Natural killer cell (primary cell): ENCODE data around the gene GREB1L. TPM values are rescaled to one million over a fixed set of nuclear protein-coding genes. Genes with fewer than 3 reads are reported as not detected.

ENCODE experiments used
- ATAC-seq, 3 donors: fragments of 150-1000 bp in 2 of 3; fragments of 200-7000 bp in 1 of 3; cut with Tn5 transposase; 1 replicate in 1 of 3; 2 replicates in 2 of 3; pipeline ENCODE4 v1.10.0; 2021; ENCODE audit warnings: mild to moderate bottlenecking in 2 of 3, moderate library complexity in 2 of 3
- DNase-seq, 2 donors: peaks; one replicate each; pipeline versions ENCODE4 v3.0.0 to v3.0.0-alpha.2; 2013 to 2021; ENCODE audit warnings: mixed read lengths in 1 of 2
- H3K27ac ChIP-seq: one replicate; pipeline ENCODE4 v1.5.1; 2013; ENCODE audit warnings: mild to moderate bottlenecking, low read length
- H3K27me3 ChIP-seq: one replicate; pipeline ENCODE4 v1.6.1; 2013; ENCODE audit warnings: low read length; ENCODE audit not compliant: control insufficient read depth, insufficient read depth
- H3K36me3 ChIP-seq: one replicate; pipeline ENCODE4 v1.6.1; 2013; ENCODE audit warnings: low read length; ENCODE audit not compliant: control insufficient read depth, insufficient read depth
- H3K4me1 ChIP-seq: one replicate; pipeline ENCODE4 v1.6.1; 2013; ENCODE audit warnings: low read length; ENCODE audit not compliant: control insufficient read depth, insufficient read depth
- H3K4me3 ChIP-seq: one replicate; pipeline ENCODE4 v1.5.1; 2013; ENCODE audit warnings: low read length
- H3K9me3 ChIP-seq: one replicate; pipeline ENCODE4 v1.6.1; 2013; ENCODE audit warnings: low read length; ENCODE audit not compliant: control insufficient read depth, insufficient read depth
- H3K27ac Mint-ChIP-seq, 2 donors: one replicate each; pipeline ENCODE4 v1.8.0; 2022; ENCODE audit warnings: mild to moderate bottlenecking in 2 of 2, mixed read lengths in 2 of 2, moderate library complexity in 1 of 2
- H3K27me3 Mint-ChIP-seq, 2 donors: one replicate each; pipeline ENCODE4 v1.8.0; 2022; ENCODE audit warnings: low read depth in 2 of 2, mixed read lengths in 2 of 2
- H3K36me3 Mint-ChIP-seq: one replicate; pipeline ENCODE4 v1.8.0; 2022; ENCODE audit warnings: mixed read lengths
- H3K4me1 Mint-ChIP-seq, 2 donors: one replicate each; pipeline ENCODE4 v1.8.0; 2022; ENCODE audit warnings: mixed read lengths in 2 of 2
- H3K4me3 Mint-ChIP-seq: one replicate; pipeline ENCODE4 v1.8.0; 2022; ENCODE audit warnings: mild to moderate bottlenecking, moderate library complexity, mixed read lengths
- H3K9me3 Mint-ChIP-seq, 2 donors: one replicate each; pipeline ENCODE4 v1.8.0; 2022; ENCODE audit warnings: mixed read lengths in 2 of 2
- CTCF ChIP-seq: fragments of 200-600 bp; IDR thresholded peaks from one replicate; pipeline ENCODE4 v1.8.0; 2022; ENCODE audit warnings: antibody characterized with exemption
- WGBS: methylation state at CpG from one replicate; pipeline ENCODE4 v1.1.7; 2013; ENCODE audit warnings: missing lambda C conversion rate; ENCODE audit not compliant: insufficient coverage; 5-methylcytosine and 5-hydroxymethylcytosine counted together
- intact Hi-C: fragments of 100-400 bp; cut with micrococcal nuclease; formaldehyde crosslinking; loops from one replicate; pipeline ENCODE4 v1.14.2; 2022
- total RNA-seq, 4 donors: library from RNA; stranded (reverse); fragments of 120-200 nt in 1 of 4; gene quantifications; one replicate each; pipeline versions ENCODE4 v1.2.3 to v1.2.4, GENCODE V29; 2013 to 2022

The GREB1L gene
- total RNA-seq, 3 donors from 2014 or later (not counting 1 experiment from before 2014, with no cell fraction given) = not detected

DNA sequence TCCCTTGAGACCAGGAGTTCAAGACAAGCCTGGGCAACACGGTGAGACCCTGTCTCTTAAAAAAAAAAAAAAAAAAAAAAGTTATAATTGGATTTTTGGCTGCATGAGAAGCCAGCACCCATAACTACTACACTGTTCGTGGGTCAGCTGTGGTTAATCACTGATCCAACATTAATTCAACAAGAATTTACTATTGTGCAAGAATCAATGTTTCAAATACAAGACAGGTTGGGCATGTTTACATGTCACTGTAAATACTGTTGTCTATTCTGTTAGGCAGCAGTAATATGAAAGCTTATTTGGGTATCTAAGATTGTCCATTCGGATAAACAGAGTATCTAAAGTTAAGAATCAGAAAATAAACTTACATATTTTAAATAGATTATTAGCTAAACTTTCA lies 296.2 kb downstream of the GREB1L start:
- ATAC-seq = no peak
- no peaks in the 10 kb centered on the region for H3K9me3 ChIP-seq
- no peak for TF ChIP-seq CTCF
- H3K4me3 ChIP-seq = no peak overlapping the region
- Mint-ChIP-seq H3K36me3 (no peaks in the 10 kb centered on the region), H3K27me3 (no peaks in the 10 kb centered on the region), H3K4me1 (peaks cover 5 to 7% of the 10 kb centered on the region in 2 donors), H3K4me3 (no peak overlapping the region), H3K27ac (no peak overlapping the region), H3K9me3 (no peaks in the 10 kb centered on the region)
- WGBS = 100% methylated on average over 1 of the region's 3 CpGs
- H3K4me1 ChIP-seq = no peaks in the 10 kb centered on the region
- H3K36me3 ChIP-seq = peaks cover 30% of the 10 kb centered on the region
- no peaks in the 10 kb centered on the region for H3K27me3 ChIP-seq
- no peak overlapping the region for H3K27ac ChIP-seq
- DNase-seq = no peak
- intact Hi-C loops = no loop called here

DNA sequence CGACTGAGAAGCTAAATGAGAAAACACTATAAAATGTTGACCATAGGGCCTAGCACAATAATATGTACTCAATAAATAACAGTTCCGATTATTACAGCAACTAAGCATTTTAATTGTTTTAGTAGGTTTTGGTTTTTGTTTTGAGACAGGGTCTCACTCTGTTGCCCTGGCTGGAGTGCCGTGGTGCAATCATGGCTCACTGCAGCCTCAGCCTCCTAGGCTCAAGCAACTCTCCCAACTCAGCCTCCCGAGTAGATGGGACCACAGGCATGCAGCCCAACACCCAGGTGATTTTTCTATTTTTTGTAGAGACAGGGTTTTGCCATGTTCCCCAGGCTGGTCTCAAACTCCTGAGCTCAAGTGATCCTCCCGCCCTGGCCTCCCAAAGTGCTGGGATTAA lies 304.4 kb downstream of the GREB1L start:
- no peak for DNase-seq
- Histone ChIP-seq H3K36me3 (peaks cover 10% of the 10 kb centered on the region), H3K4me1 (no peaks in the 10 kb centered on the region), H3K4me3 (no peak overlapping the region), H3K9me3 (no peaks in the 10 kb centered on the region), H3K27ac (no peak overlapping the region), H3K27me3 (no peaks in the 10 kb centered on the region)
- Mint-ChIP-seq H3K27me3 (no peaks in the 10 kb centered on the region), H3K36me3 (no peaks in the 10 kb centered on the region), H3K27ac (peak overlapping the region; percentile 24 to 45), H3K4me3 (no peak overlapping the region), H3K4me1 (peaks cover 0 to 6% of the 10 kb centered on the region in 2 donors), H3K9me3 (no peaks in the 10 kb centered on the region)
- no peak for ATAC-seq
- 98% methylated on average over 4 of the region's 5 CpGs for WGBS
- intact Hi-C loops = no loop called here
- TF ChIP-seq CTCF = no peak

DNA sequence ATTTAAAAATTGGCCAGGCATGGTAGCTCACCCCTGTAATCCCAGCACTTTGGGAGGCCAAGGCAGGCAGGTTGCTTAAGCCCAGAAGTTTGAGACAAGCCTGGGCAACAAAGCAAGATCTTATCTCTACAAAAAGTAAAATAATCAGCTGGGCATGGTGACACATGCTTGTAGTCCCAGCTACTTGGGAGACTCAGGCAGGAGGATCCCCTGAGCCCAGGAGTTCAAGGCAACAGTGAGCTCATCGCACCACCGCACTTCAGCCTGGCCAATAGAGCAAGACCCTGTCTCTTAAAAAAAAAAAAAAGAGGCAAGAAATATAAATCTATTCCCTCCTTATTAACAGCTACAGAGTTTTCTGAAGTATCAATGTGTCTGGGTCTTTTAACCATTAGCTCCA lies 306.6 kb downstream of the GREB1L start:
- H3K36me3 Mint-ChIP-seq = no peaks in the 10 kb centered on the region

More for the DNA sequence above, 306.6 kb downstream of the GREB1L start:
- no peaks in the 10 kb centered on the region for H3K9me3 ChIP-seq
- ATAC-seq (no peak), DNase-seq (no peak)
- Mint-ChIP-seq H3K4me1 (peaks cover 8 to 10% of the 10 kb centered on the region in 2 donors), H3K27me3 (no peaks in the 10 kb centered on the region), H3K9me3 (no peaks in the 10 kb centered on the region), H3K27ac (no peak overlapping the region), H3K4me3 (no peak overlapping the region)
- H3K36me3 ChIP-seq = peaks cover 11% of the 10 kb centered on the region
- intact Hi-C loops = no loop called here
- no peak overlapping the region for H3K4me3 ChIP-seq
- H3K27ac ChIP-seq = no peak overlapping the region
- no peaks in the 10 kb centered on the region for H3K4me1 ChIP-seq
- no peaks in the 10 kb centered on the region for H3K27me3 ChIP-seq
- WGBS = 100% methylated on average over 2 of the region's 2 CpGs
- TF ChIP-seq CTCF = no peak
